PC-9 (cell line): ENCODE data around the gene SEC11A.

Experiments
- CTCF ChIP-seq: fragments of 200-600 bp; sonication (generic); conservative IDR thresholded peaks from 2 replicates; pipeline ENCODE4 v1.6.1; 2017; ENCODE audit warnings: mixed run types, antibody characterized with exemption, mild to moderate bottlenecking, moderate library complexity
- EZH2 ChIP-seq: fragments of 200-600 bp; sonication (generic); IDR thresholded peaks from 2 replicates; pipeline ENCODE4 v1.8.0; 2017; ENCODE audit warnings: antibody characterized with exemption, low read depth

- no peak for TF ChIP-seq EZH2
- TF ChIP-seq CTCF, result no peak
These were observed 21.1 kb upstream of the SEC11A start for GRCh38 chr15:84737005-84737404.
